ENCODE data around the gene APOBEC3G. TPM values are rescaled to one million over a fixed set of nuclear protein-coding genes. Genes with fewer than 3 reads are reported as not detected.

APOBEC3G gene
- total RNA-seq, 1 donor from 2014 or later, result 9.7 TPM

DNA sequence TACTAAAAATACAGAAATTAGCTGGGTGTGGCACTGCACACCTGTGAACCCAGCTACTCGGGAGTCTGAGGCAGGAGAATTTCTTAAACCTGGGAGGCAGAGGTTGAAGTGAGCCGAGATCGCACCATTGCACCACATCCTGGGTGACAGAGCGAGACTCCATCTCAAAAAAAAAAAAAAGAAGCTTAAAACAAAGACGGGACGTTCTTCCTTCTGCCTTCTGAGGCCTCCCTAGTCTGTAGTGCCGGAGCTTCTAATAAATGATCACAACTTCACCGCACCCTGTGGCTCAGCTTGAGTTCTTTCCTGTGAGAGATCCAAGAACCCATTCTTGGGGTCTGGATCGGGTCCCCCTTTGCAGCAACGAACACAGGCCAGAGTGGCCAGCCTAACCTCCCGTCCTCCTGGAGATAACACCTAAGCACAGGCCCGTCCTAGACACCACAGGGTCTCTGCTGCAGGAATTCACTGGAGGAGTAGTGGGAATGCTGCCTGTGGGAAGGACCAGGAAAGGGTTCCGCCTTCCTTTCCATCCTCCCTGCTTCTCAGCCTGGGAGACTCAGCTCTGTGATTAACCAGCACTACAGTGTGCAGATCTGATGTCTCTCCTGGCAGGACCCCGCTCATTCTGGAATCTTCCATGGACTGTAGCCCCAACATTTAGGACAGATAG lies 17.8 kb downstream of the APOBEC3G start:
- no peak for DNase-seq (ENCODE audit: low read depth)
- H3K27me3 ChIP-seq (ENCODE audit: control insufficient read depth, insufficient read depth, low read length), result peaks cover 6% of the 10 kb centered on the region

GRCh38 chr22:39095971-39096370 lies 18.9 kb downstream of the APOBEC3G start:
- Histone ChIP-seq H3K27me3 (ENCODE audit: control insufficient read depth, insufficient read depth, low read length) (peaks cover 6% of the 10 kb centered on the region), H3K36me3 (ENCODE audit: control insufficient read depth, insufficient read depth, low read length) (no peaks in the 10 kb centered on the region), H3K4me3 (ENCODE audit: low read depth, low read length) (no peak overlapping the region)
- no peak for TF ChIP-seq CTCF (IDR thresholded peaks at IDR 0.05; ENCODE audit: insufficient read depth, low read length, poor library complexity, severe bottlenecking)
- DNase-seq (ENCODE audit: low read depth), result no peak

More for the DNA sequence above, 17.8 kb downstream of the APOBEC3G start:
- Histone ChIP-seq H3K4me3 (ENCODE audit: low read depth, low read length) (no peak overlapping the region), H3K36me3 (ENCODE audit: control insufficient read depth, insufficient read depth, low read length) (no peaks in the 10 kb centered on the region)
- TF ChIP-seq CTCF (IDR thresholded peaks at IDR 0.05; ENCODE audit: insufficient read depth, low read length, poor library complexity, severe bottlenecking), result no peak

GRCh38 chr22:39097098-39098020 lies 20.3 kb downstream of the APOBEC3G start, which contains the start of gene APOBEC3H:
TSS of gene APOBEC3H (plus strand) at chr22:39097244. CDS start at chr22:39100279, 3,035 bp downstream.
- no peak for DNase-seq (ENCODE audit: low read depth)
- Histone ChIP-seq H3K27me3 (ENCODE audit: control insufficient read depth, insufficient read depth, low read length) (peaks cover 2% of the 10 kb centered on the region), H3K4me3 (ENCODE audit: low read depth, low read length) (no peak within 1 kb of the TSS), H3K36me3 (ENCODE audit: control insufficient read depth, insufficient read depth, low read length) (no peaks in the 10 kb centered on the region)
- TF ChIP-seq CTCF (IDR thresholded peaks at IDR 0.05; ENCODE audit: insufficient read depth, low read length, poor library complexity, severe bottlenecking), result no peak

DNA sequence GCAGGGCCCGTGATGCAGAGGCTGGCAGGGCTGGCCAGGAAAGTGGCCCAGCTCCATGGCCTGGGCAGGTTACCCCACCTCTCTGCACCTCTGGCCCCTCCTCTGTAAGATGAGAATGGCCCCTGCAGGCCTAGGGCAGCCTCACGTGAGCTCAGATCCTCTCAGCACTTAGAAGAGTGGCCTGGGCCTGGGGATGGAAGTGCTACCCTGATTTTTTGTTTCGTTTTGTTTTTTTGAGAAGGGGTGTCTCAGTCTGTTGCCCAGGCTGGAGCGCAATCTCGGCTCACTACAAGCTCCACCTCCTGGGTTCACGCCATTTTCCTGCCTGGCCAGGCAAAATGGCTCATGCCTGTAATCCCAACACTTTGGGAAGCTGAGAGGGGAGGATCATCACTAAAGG lies 21.0 kb downstream of the APOBEC3G start:
- H3K36me3 ChIP-seq (ENCODE audit: control insufficient read depth, insufficient read depth, low read length), result no peaks in the 10 kb centered on the region
- no peak for TF ChIP-seq CTCF (IDR thresholded peaks at IDR 0.05; ENCODE audit: insufficient read depth, low read length, poor library complexity, severe bottlenecking)
- no peak overlapping the region for H3K4me3 ChIP-seq (ENCODE audit: low read depth, low read length)
- DNase-seq (ENCODE audit: low read depth), result no peak
- no peaks in the 10 kb centered on the region for H3K27me3 ChIP-seq (ENCODE audit: control insufficient read depth, insufficient read depth, low read length)

- no peak overlapping the region for H3K4me3 ChIP-seq (ENCODE audit: low read depth, low read length)
- no peaks in the 10 kb centered on the region for H3K27me3 ChIP-seq (ENCODE audit: control insufficient read depth, insufficient read depth, low read length)
- TF ChIP-seq CTCF (IDR thresholded peaks at IDR 0.05; ENCODE audit: insufficient read depth, low read length, poor library complexity, severe bottlenecking), result no peak
- no peaks in the 10 kb centered on the region for H3K36me3 ChIP-seq (ENCODE audit: control insufficient read depth, insufficient read depth, low read length)
- no peak for DNase-seq (ENCODE audit: low read depth)
Measured at GRCh38 chr22:39098576-39098975, 21.5 kb downstream of the APOBEC3G start.
